NCI-H1092 (cell line): ENCODE results near the gene ADAMTS4.

Experiments
- DNase-seq: peaks from one replicate; lab custom pipeline; 2025; lab: John Stamatoyannopoulos, UW

The ADAMTS4 gene

GRCh38 chr1:161196111-161196510 lies 2.7 kb downstream of the ADAMTS4 start:
- DNase-seq: no peak

GRCh38 chr1:161195171-161195570 lies 3.7 kb downstream of the ADAMTS4 start:
- no peak for DNase-seq

GRCh38 chr1:161193561-161194235 lies 5.2 kb downstream of the ADAMTS4 start:
- no peak for DNase-seq

- peak; percentile 62 for DNase-seq
These were observed 6.1 kb downstream of the ADAMTS4 start for GRCh38 chr1:161192476-161193465.

GRCh38 chr1:161191971-161192370 lies 6.9 kb downstream of the ADAMTS4 start:
- no peak for DNase-seq

- DNase-seq: no peak
These were observed 7.8 kb downstream of the ADAMTS4 start for GRCh38 chr1:161190962-161191521.

- no peak for DNase-seq
These were observed 9.8 kb downstream of the ADAMTS4 start for GRCh38 chr1:161189036-161189435.

GRCh38 chr1:161188381-161188780 lies 10.5 kb downstream of the ADAMTS4 start:
- no peak for DNase-seq

- DNase-seq: no peak
These were observed 11.5 kb downstream of the ADAMTS4 start for GRCh38 chr1:161187311-161187710.

- no peak for DNase-seq
These were observed 13.0 kb downstream of the ADAMTS4 start for GRCh38 chr1:161185732-161186311.

GRCh38 chr1:161185282-161185682 lies 13.6 kb downstream of the ADAMTS4 start:
- peak; percentile 48 for DNase-seq

GRCh38 chr1:161182214-161182613 lies 16.6 kb downstream of the ADAMTS4 start:
- DNase-seq: no peak

GRCh38 chr1:161180639-161181038 lies 18.2 kb downstream of the ADAMTS4 start:
- no peak for DNase-seq

- DNase-seq: no peak
These were observed 19.2 kb downstream of the ADAMTS4 start for GRCh38 chr1:161179698-161180097.

GRCh38 chr1:161177936-161178244 lies 21.0 kb downstream of the ADAMTS4 start:
- no peak for DNase-seq

GRCh38 chr1:161177112-161177935 lies 21.5 kb downstream of the ADAMTS4 start, which contains the start of gene B4GALT3:
Gene B4GALT3, minus strand, starts transcription at chr1:161177507. Its CDS starts 1,447 bp downstream, at chr1:161176060.
- DNase-seq: peak; percentile 90

GRCh38 chr1:161176468-161177111 lies 22.3 kb downstream of the ADAMTS4 start:
- DNase-seq: no peak

- no peak for DNase-seq
These were observed 22.9 kb downstream of the ADAMTS4 start for GRCh38 chr1:161175771-161176453.

- no peak for DNase-seq
These were observed 23.9 kb downstream of the ADAMTS4 start for GRCh38 chr1:161174911-161175310.

- DNase-seq: no peak
These were observed 25.1 kb downstream of the ADAMTS4 start for GRCh38 chr1:161173711-161174110.
